T-helper 17 cell (primary cell): ENCODE measurements around the gene SEMA5A. TPM values are rescaled to one million over a fixed set of nuclear protein-coding genes. Genes with fewer than 3 reads are reported as not detected.
"Not testable (repeated sequence)": the region's sequence is repeated elsewhere in the genome, so short reads cannot be mapped to it uniquely, and the experiment has no call there.

Source experiments
- ATAC-seq: fragments of 150-1000 bp; cut with Tn5 transposase; 2 replicates; pipeline ENCODE4 v1.10.0; 2021; ENCODE audit warnings: mild to moderate bottlenecking, moderate library complexity
- DNase-seq, 3 donors: peaks; one replicate each; pipeline versions ENCODE4 v3.0.0 to v3.0.0-alpha.2; 2020 to 2021
- H3K9me3 ChIP-seq: one replicate; pipeline ENCODE4 v1.7.0; 2013; ENCODE audit warnings: low read length, mild to moderate bottlenecking; ENCODE audit not compliant: control insufficient read depth, poor library complexity, severe bottlenecking
- H3K27ac Mint-ChIP-seq: one replicate; pipeline ENCODE4 v1.8.0; 2022; ENCODE audit warnings: mild to moderate bottlenecking, moderate library complexity, mixed read lengths
- H3K27me3 Mint-ChIP-seq: one replicate; pipeline ENCODE4 v1.8.0; 2022; ENCODE audit warnings: mixed read lengths
- H3K36me3 Mint-ChIP-seq: one replicate; pipeline ENCODE4 v1.8.0; 2022; ENCODE audit warnings: low read depth, mixed read lengths
- H3K4me1 Mint-ChIP-seq: one replicate; pipeline ENCODE4 v1.8.0; 2022; ENCODE audit warnings: mild to moderate bottlenecking, mixed read lengths
- H3K4me3 Mint-ChIP-seq: one replicate; pipeline ENCODE4 v1.8.0; 2022; ENCODE audit warnings: mild to moderate bottlenecking, moderate library complexity, mixed read lengths
- total RNA-seq, 4 donors: library from RNA in 2 of 4; stranded (reverse) in 2 of 4; gene quantifications; one replicate each; pipeline ENCODE4 v1.2.3 and lab custom pipeline; 2022 to 2026

Gene SEMA5A
- total RNA-seq, 2 donors from 2014 or later: 0.75 to 0.94 TPM

- Mint-ChIP-seq H3K27ac (no peak overlapping the region), H3K36me3 (no peaks in the 10 kb centered on the region), H3K4me1 (no peaks in the 10 kb centered on the region), H3K4me3 (no peak overlapping the region), H3K27me3 (no peaks in the 10 kb centered on the region)
- ATAC-seq: no peak
- H3K9me3 ChIP-seq: no peaks in the 10 kb centered on the region
- no peak for DNase-seq
Measured at GRCh38 chr5:9354336-9355081, 191.4 kb downstream of the SEMA5A start.

DNA sequence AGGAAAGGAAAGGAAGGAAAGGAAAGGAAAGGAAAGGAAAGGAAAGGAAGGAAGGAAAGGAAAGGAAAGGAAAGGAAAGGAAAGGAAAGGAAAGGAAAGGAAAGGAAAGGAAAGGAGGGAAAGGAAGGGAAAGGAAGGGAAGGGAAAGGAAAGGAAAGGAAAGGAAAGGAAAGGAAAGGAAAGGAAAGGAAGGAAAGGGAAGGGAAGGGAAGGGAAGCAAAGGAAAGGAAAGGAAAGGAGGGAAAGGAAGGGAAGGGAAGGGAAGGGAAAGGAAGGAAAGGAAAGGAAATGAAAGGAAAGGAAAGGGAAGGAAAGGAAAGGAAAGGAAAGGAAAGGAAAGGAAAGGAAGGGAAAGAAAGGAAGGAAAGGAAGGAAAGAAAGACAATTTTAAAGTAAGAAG is 192.8 kb downstream of the SEMA5A start:
- H3K36me3 Mint-ChIP-seq, H3K27me3 Mint-ChIP-seq, H3K4me3 Mint-ChIP-seq, H3K4me1 Mint-ChIP-seq, DNase-seq, H3K9me3 ChIP-seq, H3K27ac Mint-ChIP-seq, ATAC-seq: not testable (repeated sequence)

- Mint-ChIP-seq H3K36me3 (no peaks in the 10 kb centered on the region), H3K4me3 (no peak overlapping the region), H3K4me1 (no peaks in the 10 kb centered on the region), H3K27me3 (no peaks in the 10 kb centered on the region), H3K27ac (no peak overlapping the region)
- DNase-seq (no peak), ATAC-seq (no peak)
- H3K9me3 ChIP-seq: no peaks in the 10 kb centered on the region
Measured at GRCh38 chr5:9351546-9351945, 194.3 kb downstream of the SEMA5A start.

DNA sequence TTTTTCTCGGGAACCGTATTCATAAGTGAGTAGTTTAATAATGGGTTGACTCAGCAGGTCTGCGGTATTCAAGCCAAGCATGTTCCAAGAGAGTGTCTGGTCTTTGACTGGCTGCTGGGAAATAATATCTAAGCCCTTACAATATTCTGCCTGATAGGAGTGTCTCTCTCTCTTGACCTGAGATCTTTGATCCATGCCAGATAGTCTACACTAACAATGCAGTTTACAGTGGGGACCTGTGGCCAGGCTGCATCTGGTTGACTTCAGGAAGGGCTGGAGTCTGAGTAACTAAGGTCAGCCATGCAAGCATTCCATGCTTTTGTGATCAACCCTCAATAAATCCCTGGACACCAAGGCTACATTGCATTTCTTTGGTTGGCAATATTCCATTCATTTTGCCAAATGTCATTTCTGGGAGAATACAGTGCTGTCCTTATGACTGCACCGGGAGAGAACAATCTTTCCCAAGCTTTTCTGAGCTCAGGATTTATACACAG is 195.5 kb downstream of the SEMA5A start:
- Mint-ChIP-seq H3K4me3 (no peak overlapping the region), H3K27me3 (no peaks in the 10 kb centered on the region), H3K36me3 (no peaks in the 10 kb centered on the region), H3K4me1 (no peaks in the 10 kb centered on the region), H3K27ac (no peak overlapping the region)
- no peaks in the 10 kb centered on the region for H3K9me3 ChIP-seq
- ATAC-seq: no peak
- DNase-seq: no peak

DNA sequence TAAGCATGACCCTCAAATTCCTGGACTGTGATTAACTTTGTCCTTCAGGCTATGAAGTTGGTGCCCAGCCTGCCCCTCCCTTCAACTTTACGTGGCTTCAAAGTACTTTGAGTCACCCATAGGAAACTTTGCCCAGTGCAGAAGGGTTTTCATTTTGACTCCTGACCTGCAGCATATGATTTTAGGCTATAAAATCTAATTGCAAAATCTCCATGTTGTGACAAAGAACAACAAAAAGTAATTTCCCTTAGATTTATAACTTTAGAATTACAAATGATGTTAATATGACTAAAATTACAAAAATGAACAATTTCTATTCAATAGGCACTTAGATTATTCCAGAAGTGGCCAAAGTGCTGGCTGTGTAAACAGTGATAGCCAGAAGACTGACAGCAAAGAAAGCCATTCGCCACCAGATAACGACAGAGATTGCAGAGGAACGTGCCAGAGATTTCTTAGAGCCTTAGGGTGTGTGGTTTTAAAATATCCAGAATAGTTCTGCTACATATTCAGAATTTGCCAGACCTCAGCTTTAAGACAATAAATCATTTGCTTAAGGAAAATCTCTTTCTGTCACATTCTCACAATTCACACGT is 197.4 kb downstream of the SEMA5A start:
- Mint-ChIP-seq H3K36me3 (no peaks in the 10 kb centered on the region), H3K4me3 (no peak overlapping the region), H3K27ac (no peak overlapping the region), H3K4me1 (no peaks in the 10 kb centered on the region), H3K27me3 (no peaks in the 10 kb centered on the region)
- no peaks in the 10 kb centered on the region for H3K9me3 ChIP-seq
- DNase-seq: no peak
- no peak for ATAC-seq

- H3K27ac Mint-ChIP-seq: no peak overlapping the region
- DNase-seq: no peak
- ATAC-seq: no peak
- no peaks in the 10 kb centered on the region for H3K9me3 ChIP-seq
- H3K27me3 Mint-ChIP-seq: no peaks in the 10 kb centered on the region
- H3K4me1 Mint-ChIP-seq: no peaks in the 10 kb centered on the region
- no peak overlapping the region for H3K4me3 Mint-ChIP-seq
- no peaks in the 10 kb centered on the region for H3K36me3 Mint-ChIP-seq
Measured at GRCh38 chr5:9347541-9348295, 198.2 kb downstream of the SEMA5A start.

DNA sequence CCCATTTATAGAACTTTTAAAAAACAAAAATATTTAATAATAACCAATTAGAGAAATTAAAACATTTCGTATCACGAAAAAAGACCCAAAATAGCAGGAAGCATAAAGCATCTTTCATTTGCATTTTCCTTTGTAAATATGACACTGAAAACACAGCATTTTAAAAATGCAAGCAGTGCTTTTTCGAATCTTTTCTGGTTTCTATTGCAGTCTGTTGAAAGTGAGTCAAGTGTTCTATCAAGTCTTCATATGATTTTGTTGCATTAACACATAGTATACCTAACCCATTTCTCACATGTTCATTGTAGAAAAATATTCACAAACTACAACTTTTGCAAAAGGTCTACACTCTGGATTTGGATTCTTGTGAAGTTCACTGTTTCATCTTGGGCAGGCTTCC is 198.8 kb downstream of the SEMA5A start:
- no peaks in the 10 kb centered on the region for H3K36me3 Mint-ChIP-seq
- no peak for ATAC-seq

DNA sequence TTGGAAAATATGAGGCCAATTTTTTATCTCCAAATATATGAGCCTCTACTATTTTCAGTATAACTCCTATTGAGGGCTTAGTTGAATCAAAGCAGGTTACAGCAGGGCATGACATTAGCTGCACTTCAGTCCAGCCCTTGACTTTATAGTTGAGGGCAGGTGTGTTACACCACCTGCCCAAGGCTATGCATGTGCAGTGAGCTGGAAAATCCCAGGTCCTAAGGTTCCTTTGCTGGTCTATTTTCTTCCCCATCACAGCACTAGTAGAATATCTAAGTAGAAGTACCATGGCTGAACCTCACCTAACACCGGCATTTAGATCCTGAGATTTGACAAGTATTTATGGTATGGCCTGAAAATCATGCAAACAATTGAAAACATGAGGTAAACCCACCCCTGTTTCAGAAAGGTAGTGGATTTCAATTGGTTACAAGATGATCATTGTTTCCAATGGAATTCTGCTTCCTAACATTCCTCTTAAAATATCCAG is 201.1 kb downstream of the SEMA5A start:
- H3K4me3 Mint-ChIP-seq: no peak overlapping the region
- no peak overlapping the region for H3K27ac Mint-ChIP-seq
- ATAC-seq: no peak
- H3K9me3 ChIP-seq: no peaks in the 10 kb centered on the region
- no peaks in the 10 kb centered on the region for H3K36me3 Mint-ChIP-seq
- H3K27me3 Mint-ChIP-seq: no peaks in the 10 kb centered on the region
- H3K4me1 Mint-ChIP-seq: no peaks in the 10 kb centered on the region
- DNase-seq: no peak

More for the DNA sequence above, 198.8 kb downstream of the SEMA5A start:
- Mint-ChIP-seq H3K27me3 (no peaks in the 10 kb centered on the region), H3K27ac (no peak overlapping the region), H3K4me1 (no peaks in the 10 kb centered on the region), H3K4me3 (no peak overlapping the region)
- no peaks in the 10 kb centered on the region for H3K9me3 ChIP-seq
- DNase-seq: no peak

GRCh38 chr5:9343146-9343850 is 202.6 kb downstream of the SEMA5A start:
- DNase-seq: no peak
- ATAC-seq: no peak
- no peaks in the 10 kb centered on the region for H3K36me3 Mint-ChIP-seq
- no peaks in the 10 kb centered on the region for H3K9me3 ChIP-seq
- no peak overlapping the region for H3K27ac Mint-ChIP-seq
- H3K4me3 Mint-ChIP-seq: no peak overlapping the region
- no peaks in the 10 kb centered on the region for H3K4me1 Mint-ChIP-seq
- no peaks in the 10 kb centered on the region for H3K27me3 Mint-ChIP-seq

DNA sequence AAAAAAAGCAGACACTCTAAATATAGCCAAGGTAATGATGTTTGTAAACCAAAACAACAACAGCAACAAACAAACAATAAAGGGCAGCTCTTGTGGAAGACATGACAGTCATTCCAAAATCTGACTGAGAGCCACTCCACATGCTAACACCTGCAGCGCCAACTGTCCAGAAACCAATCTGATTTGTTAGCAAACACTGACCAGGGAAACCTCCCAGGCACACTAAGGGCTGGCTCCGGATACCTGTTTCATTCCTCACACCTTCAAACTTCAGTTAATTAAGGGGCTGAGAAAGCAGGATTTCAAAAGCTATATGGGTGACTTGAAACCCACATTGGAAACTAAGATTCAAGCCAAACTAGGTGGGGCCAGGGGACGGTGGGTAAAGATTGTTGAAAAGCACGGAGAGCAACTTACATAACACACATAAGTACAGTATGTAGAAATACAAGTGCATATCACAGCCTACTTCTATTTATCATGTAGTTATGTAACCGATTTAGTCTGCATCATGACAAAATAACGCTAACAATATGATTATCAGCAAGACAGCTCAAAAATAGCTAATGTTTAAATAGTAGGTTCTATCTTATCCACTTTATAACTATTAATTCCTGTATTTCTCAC is 203.6 kb downstream of the SEMA5A start:
- H3K27ac Mint-ChIP-seq: no peak overlapping the region
- ATAC-seq: no peak
- H3K36me3 Mint-ChIP-seq: no peaks in the 10 kb centered on the region
- no peaks in the 10 kb centered on the region for H3K27me3 Mint-ChIP-seq
- no peaks in the 10 kb centered on the region for H3K4me1 Mint-ChIP-seq
- no peak overlapping the region for H3K4me3 Mint-ChIP-seq
- no peaks in the 10 kb centered on the region for H3K9me3 ChIP-seq
- no peak for DNase-seq

- DNase-seq (no peak), ATAC-seq (no peak)
- no peak overlapping the region for H3K4me3 Mint-ChIP-seq
- no peaks in the 10 kb centered on the region for H3K9me3 ChIP-seq
- H3K27me3 Mint-ChIP-seq: no peaks in the 10 kb centered on the region
- no peak overlapping the region for H3K27ac Mint-ChIP-seq
- no peaks in the 10 kb centered on the region for H3K36me3 Mint-ChIP-seq
- no peaks in the 10 kb centered on the region for H3K4me1 Mint-ChIP-seq
Measured at GRCh38 chr5:9340085-9340484, 205.8 kb downstream of the SEMA5A start.

- Mint-ChIP-seq H3K27me3 (no peaks in the 10 kb centered on the region), H3K36me3 (no peaks in the 10 kb centered on the region), H3K27ac (no peak overlapping the region), H3K4me1 (no peaks in the 10 kb centered on the region), H3K4me3 (no peak overlapping the region)
- DNase-seq (no peak), ATAC-seq (no peak)
- H3K9me3 ChIP-seq: no peaks in the 10 kb centered on the region
Measured at GRCh38 chr5:9339206-9339818, 206.6 kb downstream of the SEMA5A start.
